Aorta (tissue), 5 donors: Measurements from ENCODE around the gene ARHGAP23. TPM values are rescaled to one million over a fixed set of nuclear protein-coding genes. Genes with fewer than 3 reads are reported as not detected.
A peak's percentile ranks its signal among the peaks of the same experiment; 100 is the strongest.

Source experiments
- ATAC-seq: fragments of 200-7000 bp; cut with Tn5 transposase; one replicate; pipeline ENCODE4 v1.9.1; 2022; ENCODE audit warnings: moderate library complexity; ENCODE audit not compliant: low FRiP score
- DNase-seq, 2 donors: peaks; one replicate each; pipeline ENCODE4 v3.0.0-alpha.2; 2020
- H3K27ac ChIP-seq, 2 donors: one replicate each; pipeline ENCODE4 v1.5.1; 2013; ENCODE audit warnings: low read length in 2 of 2, mild to moderate bottlenecking in 2 of 2, moderate library complexity in 2 of 2, control low read depth in 1 of 2, inconsistent platforms in 1 of 2, low read depth in 1 of 2
- H3K27me3 ChIP-seq, 2 donors: one replicate each; pipeline ENCODE4 v1.6.1; 2013; ENCODE audit warnings: control low read depth in 1 of 2, low read length in 1 of 2, mild to moderate bottlenecking in 1 of 2, moderate library complexity in 1 of 2; ENCODE audit not compliant: insufficient read depth in 2 of 2, control insufficient read depth in 1 of 2
- H3K36me3 ChIP-seq, 2 donors: one replicate each; pipeline ENCODE4 v1.6.1; 2013; ENCODE audit warnings: control low read depth in 1 of 2, low read length in 1 of 2, mild to moderate bottlenecking in 1 of 2; ENCODE audit not compliant: insufficient read depth in 2 of 2, control insufficient read depth in 1 of 2
- H3K4me1 ChIP-seq, 2 donors: one replicate each; pipeline ENCODE4 v1.6.1; 2013; ENCODE audit warnings: low read length in 2 of 2, control low read depth in 1 of 2, mild to moderate bottlenecking in 1 of 2, moderate library complexity in 1 of 2; ENCODE audit not compliant: insufficient read depth in 2 of 2, control insufficient read depth in 1 of 2
- H3K4me3 ChIP-seq, 2 donors: one replicate each; pipeline ENCODE4 v1.5.1; 2013; ENCODE audit warnings: low read length in 2 of 2, control low read depth in 1 of 2, mild to moderate bottlenecking in 1 of 2
- H3K9me3 ChIP-seq: one replicate; pipeline ENCODE4 v1.6.1; 2013; ENCODE audit warnings: mild to moderate bottlenecking, low read length; ENCODE audit not compliant: control insufficient read depth
- WGBS, 2 donors: extraction: QIAGEN DNeasy Blood & Tissue Kit; methylation state at CpG; one replicate each; pipeline ENCODE4 v1.1.7; 2013; 5-methylcytosine and 5-hydroxymethylcytosine counted together
- intact Hi-C, 2 donors: fragments of 100-400 bp; cut with DNase I; formaldehyde crosslinking; loops; one replicate each; pipeline versions ENCODE4 v1.14.2 to v1.15.0; 2022
- long read RNA-seq, 2 donors: library from polyadenylated mRNA; unstranded; transcript quantifications; one replicate each; pipeline ENCODE4 v2.0.0, GENCODE V29; 2020 to 2021
- polyA plus RNA-seq, 2 donors: library from polyadenylated mRNA; stranded (reverse); fragments of 200-250 nt; gene quantifications; one replicate each; pipeline ENCODE4 v1.2.3, GENCODE V29; 2013
- total RNA-seq, 2 donors: library from RNA; stranded (reverse); fragmentation: NEBNext Ultra II Directional; extraction: Animal tissue kit (Norgen Biotek cat#: 25700); gene quantifications; one replicate each; pipeline ENCODE4 v1.2.1, GENCODE V29; 2021
- donor health status: healthy with polysubstance abuse.
- donor health status: Bipolar disorder and iron deficiency.
- donor health status: DM: no; HTN: no; CAD: no.
- donor health status: DM: no; HTN: no; CAD: no.
- donor health status: DM: yes; HTN: yes; CAD: no.

ARHGAP23 gene, protein sequence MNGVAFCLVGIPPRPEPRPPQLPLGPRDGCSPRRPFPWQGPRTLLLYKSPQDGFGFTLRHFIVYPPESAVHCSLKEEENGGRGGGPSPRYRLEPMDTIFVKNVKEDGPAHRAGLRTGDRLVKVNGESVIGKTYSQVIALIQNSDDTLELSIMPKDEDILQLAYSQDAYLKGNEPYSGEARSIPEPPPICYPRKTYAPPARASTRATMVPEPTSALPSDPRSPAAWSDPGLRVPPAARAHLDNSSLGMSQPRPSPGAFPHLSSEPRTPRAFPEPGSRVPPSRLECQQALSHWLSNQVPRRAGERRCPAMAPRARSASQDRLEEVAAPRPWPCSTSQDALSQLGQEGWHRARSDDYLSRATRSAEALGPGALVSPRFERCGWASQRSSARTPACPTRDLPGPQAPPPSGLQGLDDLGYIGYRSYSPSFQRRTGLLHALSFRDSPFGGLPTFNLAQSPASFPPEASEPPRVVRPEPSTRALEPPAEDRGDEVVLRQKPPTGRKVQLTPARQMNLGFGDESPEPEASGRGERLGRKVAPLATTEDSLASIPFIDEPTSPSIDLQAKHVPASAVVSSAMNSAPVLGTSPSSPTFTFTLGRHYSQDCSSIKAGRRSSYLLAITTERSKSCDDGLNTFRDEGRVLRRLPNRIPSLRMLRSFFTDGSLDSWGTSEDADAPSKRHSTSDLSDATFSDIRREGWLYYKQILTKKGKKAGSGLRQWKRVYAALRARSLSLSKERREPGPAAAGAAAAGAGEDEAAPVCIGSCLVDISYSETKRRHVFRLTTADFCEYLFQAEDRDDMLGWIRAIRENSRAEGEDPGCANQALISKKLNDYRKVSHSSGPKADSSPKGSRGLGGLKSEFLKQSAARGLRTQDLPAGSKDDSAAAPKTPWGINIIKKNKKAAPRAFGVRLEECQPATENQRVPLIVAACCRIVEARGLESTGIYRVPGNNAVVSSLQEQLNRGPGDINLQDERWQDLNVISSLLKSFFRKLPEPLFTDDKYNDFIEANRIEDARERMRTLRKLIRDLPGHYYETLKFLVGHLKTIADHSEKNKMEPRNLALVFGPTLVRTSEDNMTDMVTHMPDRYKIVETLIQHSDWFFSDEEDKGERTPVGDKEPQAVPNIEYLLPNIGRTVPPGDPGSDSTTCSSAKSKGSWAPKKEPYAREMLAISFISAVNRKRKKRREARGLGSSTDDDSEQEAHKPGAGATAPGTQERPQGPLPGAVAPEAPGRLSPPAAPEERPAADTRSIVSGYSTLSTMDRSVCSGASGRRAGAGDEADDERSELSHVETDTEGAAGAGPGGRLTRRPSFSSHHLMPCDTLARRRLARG (N-terminal part only)
- total RNA-seq: 100 to 1,000 TPM; 110 to 126 TPM
- 10 to 100 TPM in 1 of 2 donors, 1 to 10 TPM in 1; 6.9 to 31.6 TPM for polyA plus RNA-seq
- long read RNA-seq, donor 1, partial matches to known transcripts: 0 of 20 reads
- long read RNA-seq, donor 1, other reads (novel, unspliced or antisense): 20 of 20 reads
- long read RNA-seq, donor 2, partial matches to known transcripts: 45 of 57 reads
- long read RNA-seq, donor 2, other reads (novel, unspliced or antisense): 12 of 57 reads

DNA sequence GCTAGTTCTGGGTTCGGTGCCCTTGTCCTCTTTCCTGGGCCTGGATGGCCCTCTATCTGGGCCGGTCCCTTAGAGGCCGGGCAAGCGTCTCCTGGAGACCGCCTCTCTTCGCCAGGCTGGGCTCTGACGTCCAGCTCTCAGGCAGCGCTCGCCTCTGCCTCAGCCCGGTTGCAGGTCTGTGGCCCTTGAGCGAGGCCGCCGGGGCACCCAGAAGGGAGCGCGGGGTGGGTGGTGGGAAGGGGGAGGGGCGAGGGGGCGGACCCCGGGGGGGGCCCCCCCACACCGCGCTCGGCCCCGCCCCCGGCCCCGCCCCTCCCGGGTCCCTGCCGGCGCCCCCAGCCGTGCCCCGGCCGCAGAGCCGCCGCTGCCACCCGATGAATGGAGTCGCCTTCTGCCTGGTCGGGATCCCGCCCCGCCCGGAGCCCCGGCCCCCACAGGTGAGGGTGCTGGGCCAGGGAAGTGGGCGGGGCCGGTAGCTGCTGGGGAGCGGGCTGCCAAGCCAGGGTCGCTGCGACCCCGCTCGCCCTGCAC lies at the start of gene ARHGAP23:
Gene ARHGAP23, plus strand, starts transcription at position 353 of the 531 bp plus-strand sequence. Its CDS starts 22 bp downstream, at position 375.
- ATAC-seq (peak; percentile 66), DNase-seq (peak; percentile 83 to 89)
- H3K27ac ChIP-seq: peak within 1 kb of the TSS; percentile 23 to 94
- H3K4me3 ChIP-seq: peak within 1 kb of the TSS; percentile 57 to 97
- peaks cover 2% of the 10 kb centered on the region in 2 donors for H3K4me1 ChIP-seq
- intact Hi-C loops: loop anchor here in 1 of 2 donors (2.0 kb wide), 1 partner anchor 37 kb away; no protein-coding TSS in a partner anchor
- H3K27me3 ChIP-seq: no peaks in the 10 kb centered on the region
- H3K9me3 ChIP-seq: no peaks in the 10 kb centered on the region
- WGBS, 2 donors: 0 to 1% methylated on average over 21 to 46 of the region's 46 CpGs
- H3K36me3 ChIP-seq: no peaks in the 10 kb centered on the region

- H3K4me3 ChIP-seq: no peak overlapping the region
- DNase-seq (no peak), ATAC-seq (no peak)
- no peaks in the 10 kb centered on the region for H3K9me3 ChIP-seq
- H3K27me3 ChIP-seq: no peaks in the 10 kb centered on the region
- intact Hi-C loops: no loop called here
- H3K4me1 ChIP-seq: no peaks in the 10 kb centered on the region
- H3K27ac ChIP-seq: no peak overlapping the region
- 47 to 77% methylated on average over 1 of the region's 1 CpG for WGBS, 2 donors
- H3K36me3 ChIP-seq: peaks cover 2 to 6% of the 10 kb centered on the region in 2 donors
Observed at GRCh38 chr17:38379448-38379847, 48.8 kb upstream of the ARHGAP23 start.

DNA sequence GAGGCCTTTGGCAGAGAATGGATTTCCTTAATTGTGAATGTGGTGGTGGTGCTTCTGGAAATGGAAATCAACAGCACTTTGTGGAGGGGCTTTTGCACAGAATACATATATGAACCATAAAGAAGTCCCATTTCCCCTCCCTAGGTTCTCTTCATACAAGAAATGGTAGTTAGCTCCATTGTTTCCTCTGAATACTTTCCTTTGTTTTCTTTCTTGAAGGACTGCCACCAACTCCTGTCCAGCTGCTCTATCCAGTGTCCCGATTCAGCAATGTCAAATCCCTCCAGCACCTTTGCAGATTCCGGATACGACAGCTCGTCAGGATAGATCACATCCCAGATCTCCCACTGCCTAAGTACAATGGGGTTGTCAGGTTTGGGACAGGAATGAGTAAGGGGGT lies 33.2 kb upstream of the ARHGAP23 start:
- Histone ChIP-seq H3K27me3 (no peaks in the 10 kb centered on the region), H3K27ac (no peak overlapping the region), H3K4me1 (no peaks in the 10 kb centered on the region), H3K36me3 (peaks cover under 1 to 5% of the 10 kb centered on the region in 2 donors), H3K9me3 (no peaks in the 10 kb centered on the region), H3K4me3 (no peak overlapping the region)
- 91 to 92% methylated on average over 4 of the region's 4 CpGs for WGBS, 2 donors
- ATAC-seq (no peak), DNase-seq (no peak)
- intact Hi-C loops: no loop called here

DNA sequence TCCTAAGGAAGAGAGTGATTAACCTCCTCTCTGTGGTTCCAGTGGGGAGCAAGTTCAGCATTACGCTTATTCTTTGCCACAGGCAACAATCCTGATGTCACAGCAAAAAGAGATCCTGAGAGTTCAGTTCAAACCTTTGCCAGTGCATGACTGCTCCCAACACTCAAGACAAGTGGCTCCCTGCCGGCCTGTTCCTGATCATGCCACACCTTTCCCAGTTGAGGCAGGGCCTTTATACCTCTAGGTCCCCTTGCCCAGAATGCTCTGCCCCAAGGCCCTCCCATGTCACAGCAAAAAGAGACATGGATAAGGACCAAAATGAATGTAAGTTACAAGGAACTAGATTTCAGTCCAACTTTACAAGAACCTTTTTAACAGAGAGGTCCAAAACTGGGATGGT lies 31.0 kb upstream of the ARHGAP23 start:
- no peak for ATAC-seq
- no peak overlapping the region for H3K4me3 ChIP-seq
- no peaks in the 10 kb centered on the region for H3K9me3 ChIP-seq
- DNase-seq: no peak
- no peaks in the 10 kb centered on the region for H3K4me1 ChIP-seq
- 85 to 90% methylated on average over 2 of the region's 2 CpGs for WGBS, 2 donors
- no peaks in the 10 kb centered on the region for H3K27me3 ChIP-seq
- H3K36me3 ChIP-seq: peaks cover 3 to 13% of the 10 kb centered on the region in 2 donors
- H3K27ac ChIP-seq: no peak overlapping the region
- intact Hi-C loops: no loop called here

- peaks cover 3 to 13% of the 10 kb centered on the region in 2 donors for H3K36me3 ChIP-seq
- intact Hi-C loops: no loop called here
- no peak overlapping the region for H3K27ac ChIP-seq
- ATAC-seq (no peak), DNase-seq (peak in 1 of 2 donors; percentile 22)
- no peaks in the 10 kb centered on the region for H3K27me3 ChIP-seq
- no peak overlapping the region for H3K4me3 ChIP-seq
- 87 to 89% methylated on average over 6 of the region's 6 CpGs for WGBS, 2 donors
- H3K4me1 ChIP-seq: no peaks in the 10 kb centered on the region
- no peaks in the 10 kb centered on the region for H3K9me3 ChIP-seq
Observed at GRCh38 chr17:38400286-38400685, 28.0 kb upstream of the ARHGAP23 start.

GRCh38 chr17:38401459-38401858 lies 26.8 kb upstream of the ARHGAP23 start:
- no peak for ATAC-seq
- Histone ChIP-seq H3K9me3 (no peaks in the 10 kb centered on the region), H3K4me1 (no peaks in the 10 kb centered on the region), H3K36me3 (peaks cover 3 to 10% of the 10 kb centered on the region in 2 donors), H3K27me3 (no peaks in the 10 kb centered on the region), H3K4me3 (no peak overlapping the region), H3K27ac (no peak overlapping the region)
- intact Hi-C loops: no loop called here
- DNase-seq: no peak
- 74 to 75% methylated on average over 4 of the region's 4 CpGs for WGBS, 2 donors

DNA sequence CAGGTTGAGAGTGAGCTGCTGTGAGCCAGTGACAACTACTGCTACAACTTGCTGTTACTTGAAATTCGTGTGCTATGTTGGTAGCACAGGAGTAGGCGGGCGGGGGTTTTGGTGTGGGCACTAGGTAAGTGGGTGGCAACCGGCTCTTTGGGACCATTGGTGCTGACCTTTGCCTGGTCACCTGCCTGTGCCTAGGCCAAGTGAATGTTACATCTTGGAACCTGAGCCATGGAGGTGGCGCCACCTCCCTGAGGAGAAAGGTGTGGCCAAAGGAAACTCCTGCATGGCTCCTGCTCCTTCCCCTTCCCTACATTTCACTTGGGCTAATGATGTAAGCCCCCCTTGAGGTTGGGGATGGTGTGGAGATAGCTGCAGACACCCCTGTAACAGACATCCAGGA lies 25.4 kb upstream of the ARHGAP23 start:
- Histone ChIP-seq H3K27ac (no peak overlapping the region), H3K4me3 (no peak overlapping the region), H3K36me3 (peaks cover 3 to 10% of the 10 kb centered on the region in 2 donors), H3K4me1 (no peaks in the 10 kb centered on the region), H3K9me3 (no peaks in the 10 kb centered on the region), H3K27me3 (no peaks in the 10 kb centered on the region)
- DNase-seq (peak in 1 of 2 donors; percentile 50), ATAC-seq (no peak)
- intact Hi-C loops: no loop called here
- 91% methylated on average over 5 of the region's 5 CpGs for WGBS, 2 donors
